K562 (cell line): ENCODE results near the gene YJU2. TPM values are rescaled to one million over a fixed set of nuclear protein-coding genes. Genes with fewer than 3 reads are reported as not detected.

Experiments used
- ASH1L ChIP-seq: fragments of 450-650 bp; IDR thresholded peaks from 2 replicates; pipeline ENCODE4 v1.6.1; 2018; ENCODE audit warnings: borderline replicate concordance, mild to moderate bottlenecking, low read depth; ENCODE audit not compliant: partially characterized antibody
- BCL6 ChIP-seq: fragments of 250-450 bp; sonication (Bioruptor Pico); IDR thresholded peaks from 2 replicates; pipeline ENCODE4 v1.4.0; 2020
- ETV1 ChIP-seq: fragments of 450-650 bp; conservative IDR thresholded peaks from 2 replicates; pipeline ENCODE4 v1.6.1; 2016; ENCODE audit warnings: missing genetic modification characterization, control low read depth, low read depth, missing compliant biosample characterization
- FOXK1 ChIP-seq: sonication (generic); formaldehyde crosslinking; IDR thresholded peaks from 2 replicates; pipeline ENCODE4 v1.8.0; 2022; ENCODE audit warnings: missing genetic modification reagents, mild to moderate bottlenecking, borderline replicate concordance
- HMG20B ChIP-seq: fragments of 250-450 bp; sonication (Bioruptor Pico); IDR thresholded peaks from 2 replicates; pipeline ENCODE4 v1.5.0; 2021; ENCODE audit warnings: mild to moderate bottlenecking
- NCOR1 ChIP-seq: fragments of 450-650 bp; IDR thresholded peaks from 2 replicates; pipeline ENCODE4 v1.6.1; 2016; ENCODE audit warnings: mild to moderate bottlenecking, moderate library complexity
- NFRKB ChIP-seq: fragments of 450-650 bp; IDR thresholded peaks from 2 replicates; pipeline ENCODE4 v1.6.1; 2016; ENCODE audit warnings: low read depth
- POLR2G ChIP-seq: fragments of 200-400 bp; formaldehyde crosslinking; IDR thresholded peaks from 2 replicates; pipeline ENCODE4 v1.6.1; 2017; ENCODE audit warnings: low read depth, mild to moderate bottlenecking, antibody characterized with exemption, low read length, moderate library complexity
- RHOXF2B ChIP-seq: fragments of 250-450 bp; sonication (Bioruptor Pico); conservative IDR thresholded peaks from 2 replicates; pipeline ENCODE4 v1.5.1; 2021
- RUNX1 ChIP-seq: sonication (generic); IDR thresholded peaks from 2 replicates; pipeline ENCODE4 v1.6.1; 2016; ENCODE audit warnings: antibody characterized with exemption, low read depth
- SMARCA4 ChIP-seq: fragments of 450-650 bp; IDR thresholded peaks from 2 replicates; pipeline ENCODE4 v1.6.1; 2016
- SRSF1 ChIP-seq: fragments of 200-400 bp; formaldehyde crosslinking; IDR thresholded peaks from 2 replicates; pipeline ENCODE4 v1.6.1; 2017; ENCODE audit warnings: mild to moderate bottlenecking, low read depth, low read length, moderate library complexity
- THRAP3 ChIP-seq: fragments of 450-650 bp; IDR thresholded peaks from 2 replicates; pipeline ENCODE4 v1.6.1; 2016; ENCODE audit warnings: mild to moderate bottlenecking, inconsistent platforms, borderline replicate concordance
- ZBTB8A ChIP-seq: fragments of 450-650 bp; IDR thresholded peaks from 2 replicates; pipeline ENCODE4 v1.6.1; 2018; ENCODE audit warnings: mild to moderate bottlenecking, moderate library complexity; ENCODE audit not compliant: partially characterized antibody
- ZNF431 ChIP-seq: sonication (generic); formaldehyde crosslinking; IDR thresholded peaks from 2 replicates; pipeline ENCODE4 v1.8.0; 2022; ENCODE audit warnings: mild to moderate bottlenecking, missing genetic modification reagents
- ZNF507 ChIP-seq: conservative IDR thresholded peaks from 2 replicates; pipeline ENCODE4 v1.6.1; 2017; ENCODE audit warnings: missing genetic modification characterization, missing compliant biosample characterization
- polyA plus RNA-seq, 8 experiments: library from polyadenylated mRNA; depleted of rRNA in 4 of 8; stranded (reverse) in 5 of 8; unstranded in 3 of 8; fragments of >200 nt; fragmentation: Nextera tagmentation in 2 of 8; fragmentation: Illumina TruSeq in 1 of 8; extraction: Ambion mirVana in 2 of 8; extraction: Trizol in 1 of 8; gene quantifications; 2 replicates each; pipeline versions ENCODE4 v1.2.1 to v1.2.3, GENCODE V29; 2011 to 2014; ENCODE audit warnings: inconsistent platforms in 1 of 8, missing spikeins in 1 of 8
- total RNA-seq, 7 experiments: library from RNA; depleted of rRNA in 6 of 7; stranded (reverse); fragments of >200 nt in 6 of 7; fragmentation: Illumina TruSeq in 2 of 7; extraction: Trizol in 2 of 7; gene quantifications; 2 replicates each; pipeline versions ENCODE4 v1.2.1 to v1.2.3, GENCODE V29; 2011 to 2021; ENCODE audit warnings: low replicate concordance in 1 of 7
- TF ChIP-seq, protein P1 (sequence below): fragments of 450-650 bp; IDR thresholded peaks from 2 replicates; pipeline ENCODE4 v1.6.1; 2017; ENCODE audit warnings: antibody characterized with exemption, mild to moderate bottlenecking
- TF ChIP-seq, protein P2 (sequence below): fragments of 450-650 bp; IDR thresholded peaks from 2 replicates; pipeline ENCODE4 v1.6.1; 2017; ENCODE audit warnings: mild to moderate bottlenecking, moderate library complexity
- TF ChIP-seq, protein P3 (sequence below): fragments of 250-450 bp; sonication (Bioruptor Pico); IDR thresholded peaks from 2 replicates; pipeline ENCODE4 v1.5.0; 2021
- TF ChIP-seq, protein P4 (sequence below): fragments of 250-450 bp; sonication (Bioruptor Pico); IDR thresholded peaks from 2 replicates; pipeline ENCODE4 v1.9.0; 2021; ENCODE audit warnings: mild to moderate bottlenecking
- TF ChIP-seq, protein P5 (sequence below): fragments of 250-450 bp; sonication (Bioruptor Pico); IDR thresholded peaks from 2 replicates; pipeline ENCODE4 v1.5.0; 2020; ENCODE audit warnings: mild to moderate bottlenecking

The YJU2 gene
- total and polyA plus RNA-seq, 9 of the 15 experiments (the other 6 are each of a cell fraction or from before 2014, with no cell fraction given) = 0.41 to 34.9 (median 19.3) TPM

GRCh38 chr19:4197625-4198466 is 49.0 kb upstream of the YJU2 start (continued):
- TF ChIP-seq, protein P1, sequence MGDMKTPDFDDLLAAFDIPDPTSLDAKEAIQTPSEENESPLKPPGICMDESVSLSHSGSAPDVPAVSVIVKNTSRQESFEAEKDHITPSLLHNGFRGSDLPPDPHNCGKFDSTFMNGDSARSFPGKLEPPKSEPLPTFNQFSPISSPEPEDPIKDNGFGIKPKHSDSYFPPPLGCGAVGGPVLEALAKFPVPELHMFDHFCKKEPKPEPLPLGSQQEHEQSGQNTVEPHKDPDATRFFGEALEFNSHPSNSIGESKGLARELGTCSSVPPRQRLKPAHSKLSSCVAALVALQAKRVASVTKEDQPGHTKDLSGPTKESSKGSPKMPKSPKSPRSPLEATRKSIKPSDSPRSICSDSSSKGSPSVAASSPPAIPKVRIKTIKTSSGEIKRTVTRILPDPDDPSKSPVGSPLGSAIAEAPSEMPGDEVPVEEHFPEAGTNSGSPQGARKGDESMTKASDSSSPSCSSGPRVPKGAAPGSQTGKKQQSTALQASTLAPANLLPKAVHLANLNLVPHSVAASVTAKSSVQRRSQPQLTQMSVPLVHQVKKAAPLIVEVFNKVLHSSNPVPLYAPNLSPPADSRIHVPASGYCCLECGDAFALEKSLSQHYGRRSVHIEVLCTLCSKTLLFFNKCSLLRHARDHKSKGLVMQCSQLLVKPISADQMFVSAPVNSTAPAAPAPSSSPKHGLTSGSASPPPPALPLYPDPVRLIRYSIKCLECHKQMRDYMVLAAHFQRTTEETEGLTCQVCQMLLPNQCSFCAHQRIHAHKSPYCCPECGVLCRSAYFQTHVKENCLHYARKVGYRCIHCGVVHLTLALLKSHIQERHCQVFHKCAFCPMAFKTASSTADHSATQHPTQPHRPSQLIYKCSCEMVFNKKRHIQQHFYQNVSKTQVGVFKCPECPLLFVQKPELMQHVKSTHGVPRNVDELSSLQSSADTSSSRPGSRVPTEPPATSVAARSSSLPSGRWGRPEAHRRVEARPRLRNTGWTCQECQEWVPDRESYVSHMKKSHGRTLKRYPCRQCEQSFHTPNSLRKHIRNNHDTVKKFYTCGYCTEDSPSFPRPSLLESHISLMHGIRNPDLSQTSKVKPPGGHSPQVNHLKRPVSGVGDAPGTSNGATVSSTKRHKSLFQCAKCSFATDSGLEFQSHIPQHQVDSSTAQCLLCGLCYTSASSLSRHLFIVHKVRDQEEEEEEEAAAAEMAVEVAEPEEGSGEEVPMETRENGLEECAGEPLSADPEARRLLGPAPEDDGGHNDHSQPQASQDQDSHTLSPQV = no peak
- TF ChIP-seq SRSF1 = no peak
- no peak for TF ChIP-seq ASH1L
- TF ChIP-seq RUNX1 = no peak
- TF ChIP-seq FOXK1 (CRISPR knock-in tag) = no peak
- no peak for TF ChIP-seq ZBTB8A
- TF ChIP-seq BCL6 (CRISPR knock-in tag) = no peak
- no peak for TF ChIP-seq HMG20B
- peak; percentile 60; the same call in 1 of the 2 replicates for TF ChIP-seq ZNF431 (CRISPR knock-in tag)
- no peak for TF ChIP-seq NCOR1
- 0 out of 2 replicates have a peak, but pooled peaks have one; percentile 33 for TF ChIP-seq ETV1 (tag)
- peak; percentile 90 for TF ChIP-seq NFRKB
- TF ChIP-seq, protein P2, sequence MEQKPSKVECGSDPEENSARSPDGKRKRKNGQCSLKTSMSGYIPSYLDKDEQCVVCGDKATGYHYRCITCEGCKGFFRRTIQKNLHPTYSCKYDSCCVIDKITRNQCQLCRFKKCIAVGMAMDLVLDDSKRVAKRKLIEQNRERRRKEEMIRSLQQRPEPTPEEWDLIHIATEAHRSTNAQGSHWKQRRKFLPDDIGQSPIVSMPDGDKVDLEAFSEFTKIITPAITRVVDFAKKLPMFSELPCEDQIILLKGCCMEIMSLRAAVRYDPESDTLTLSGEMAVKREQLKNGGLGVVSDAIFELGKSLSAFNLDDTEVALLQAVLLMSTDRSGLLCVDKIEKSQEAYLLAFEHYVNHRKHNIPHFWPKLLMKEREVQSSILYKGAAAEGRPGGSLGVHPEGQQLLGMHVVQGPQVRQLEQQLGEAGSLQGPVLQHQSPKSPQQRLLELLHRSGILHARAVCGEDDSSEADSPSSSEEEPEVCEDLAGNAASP = no peak
- no peak for TF ChIP-seq ZNF507 (tag)
- TF ChIP-seq RHOXF2B = no peak
- TF ChIP-seq POLR2G = no peak
- TF ChIP-seq, protein P3, sequence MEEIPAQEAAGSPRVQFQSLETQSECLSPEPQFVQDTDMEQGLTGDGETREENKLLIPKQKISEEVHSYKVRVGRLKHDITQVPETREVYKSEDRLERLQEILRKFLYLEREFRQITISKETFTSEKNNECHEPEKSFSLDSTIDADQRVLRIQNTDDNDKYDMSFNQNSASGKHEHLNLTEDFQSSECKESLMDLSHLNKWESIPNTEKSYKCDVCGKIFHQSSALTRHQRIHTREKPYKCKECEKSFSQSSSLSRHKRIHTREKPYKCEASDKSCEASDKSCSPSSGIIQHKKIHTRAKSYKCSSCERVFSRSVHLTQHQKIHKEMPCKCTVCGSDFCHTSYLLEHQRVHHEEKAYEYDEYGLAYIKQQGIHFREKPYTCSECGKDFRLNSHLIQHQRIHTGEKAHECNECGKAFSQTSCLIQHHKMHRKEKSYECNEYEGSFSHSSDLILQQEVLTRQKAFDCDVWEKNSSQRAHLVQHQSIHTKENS = no peak
- no peak for TF ChIP-seq SMARCA4
- TF ChIP-seq, protein P4, sequence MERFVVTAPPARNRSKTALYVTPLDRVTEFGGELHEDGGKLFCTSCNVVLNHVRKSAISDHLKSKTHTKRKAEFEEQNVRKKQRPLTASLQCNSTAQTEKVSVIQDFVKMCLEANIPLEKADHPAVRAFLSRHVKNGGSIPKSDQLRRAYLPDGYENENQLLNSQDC (CRISPR knock-in tag) = no peak
- TF ChIP-seq THRAP3 = peak; percentile 65; the same call in 1 of the 2 replicates
- TF ChIP-seq, protein P5, sequence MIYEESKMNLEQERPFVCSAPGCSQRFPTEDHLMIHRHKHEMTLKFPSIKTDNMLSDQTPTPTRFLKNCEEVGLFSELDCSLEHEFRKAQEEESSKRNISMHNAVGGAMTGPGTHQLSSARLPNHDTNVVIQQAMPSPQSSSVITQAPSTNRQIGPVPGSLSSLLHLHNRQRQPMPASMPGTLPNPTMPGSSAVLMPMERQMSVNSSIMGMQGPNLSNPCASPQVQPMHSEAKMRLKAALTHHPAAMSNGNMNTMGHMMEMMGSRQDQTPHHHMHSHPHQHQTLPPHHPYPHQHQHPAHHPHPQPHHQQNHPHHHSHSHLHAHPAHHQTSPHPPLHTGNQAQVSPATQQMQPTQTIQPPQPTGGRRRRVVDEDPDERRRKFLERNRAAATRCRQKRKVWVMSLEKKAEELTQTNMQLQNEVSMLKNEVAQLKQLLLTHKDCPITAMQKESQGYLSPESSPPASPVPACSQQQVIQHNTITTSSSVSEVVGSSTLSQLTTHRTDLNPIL (CRISPR knock-in tag) = no peak
